Measurements from ENCODE around the gene TMOD2.

DNA sequence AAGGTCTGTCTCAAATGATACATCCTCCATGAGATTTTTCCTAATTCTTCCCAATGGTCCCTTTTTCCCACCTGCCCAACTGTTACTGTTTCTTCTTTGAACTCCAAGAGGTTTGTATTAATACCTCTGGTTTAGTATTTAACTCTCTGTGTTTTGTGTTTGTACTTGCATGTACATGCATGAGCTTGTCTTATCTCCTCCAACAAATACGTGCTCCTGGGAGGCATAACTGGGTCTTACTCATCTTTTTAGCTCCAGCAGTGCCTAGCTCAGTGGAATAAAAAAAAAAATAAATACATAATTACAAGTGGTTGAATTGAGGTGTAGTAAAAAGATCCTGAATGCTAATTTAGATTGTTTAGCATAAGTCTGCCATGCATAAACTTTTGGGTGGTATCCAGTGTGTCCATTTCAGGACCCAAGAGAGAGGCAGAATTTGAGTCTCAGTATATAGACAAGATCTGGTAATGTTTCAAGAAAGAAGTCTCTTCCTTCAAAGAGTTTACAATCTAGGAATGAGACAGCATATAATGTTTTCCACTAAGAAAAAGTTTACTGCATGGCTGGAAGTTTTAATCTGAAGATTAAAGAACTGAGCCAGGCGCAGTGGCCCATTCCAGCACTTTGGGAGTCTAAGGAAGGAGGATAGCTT is 12.2 kb upstream of the TMOD2 start:
- TF ChIP-seq, protein P1, sequence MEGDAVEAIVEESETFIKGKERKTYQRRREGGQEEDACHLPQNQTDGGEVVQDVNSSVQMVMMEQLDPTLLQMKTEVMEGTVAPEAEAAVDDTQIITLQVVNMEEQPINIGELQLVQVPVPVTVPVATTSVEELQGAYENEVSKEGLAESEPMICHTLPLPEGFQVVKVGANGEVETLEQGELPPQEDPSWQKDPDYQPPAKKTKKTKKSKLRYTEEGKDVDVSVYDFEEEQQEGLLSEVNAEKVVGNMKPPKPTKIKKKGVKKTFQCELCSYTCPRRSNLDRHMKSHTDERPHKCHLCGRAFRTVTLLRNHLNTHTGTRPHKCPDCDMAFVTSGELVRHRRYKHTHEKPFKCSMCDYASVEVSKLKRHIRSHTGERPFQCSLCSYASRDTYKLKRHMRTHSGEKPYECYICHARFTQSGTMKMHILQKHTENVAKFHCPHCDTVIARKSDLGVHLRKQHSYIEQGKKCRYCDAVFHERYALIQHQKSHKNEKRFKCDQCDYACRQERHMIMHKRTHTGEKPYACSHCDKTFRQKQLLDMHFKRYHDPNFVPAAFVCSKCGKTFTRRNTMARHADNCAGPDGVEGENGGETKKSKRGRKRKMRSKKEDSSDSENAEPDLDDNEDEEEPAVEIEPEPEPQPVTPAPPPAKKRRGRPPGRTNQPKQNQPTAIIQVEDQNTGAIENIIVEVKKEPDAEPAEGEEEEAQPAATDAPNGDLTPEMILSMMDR (IDR thresholded peaks at IDR 0.05; ENCODE audit: low read length), result no peak
- no peak for TF ChIP-seq EZH2phosphoT487 (IDR thresholded peaks at IDR 0.05; ENCODE audit: low read length)

Data from MM.1S (cell line).